BE2C (cell line): ENCODE results near the gene MARCHF7.

ENCODE experiments used
- DNase-seq: peaks from one replicate; pipeline ENCODE4 v3.0.0-alpha.2; 2020
- H3K27me3 ChIP-seq: fragments of 250-450 bp; sonication (Bioruptor Pico); 2 replicates; pipeline ENCODE4 v1.5.1; 2020; ENCODE audit warnings: mild to moderate bottlenecking
- H3K36me3 ChIP-seq: fragments of 250-450 bp; sonication (Bioruptor Pico); 2 replicates; pipeline ENCODE4 v1.5.1; 2020; ENCODE audit warnings: mild to moderate bottlenecking
- H3K4me1 ChIP-seq: fragments of 250-450 bp; sonication (Bioruptor Pico); 2 replicates; pipeline ENCODE4 v1.5.1; 2020
- H3K4me3 ChIP-seq: 2 replicates; pipeline ENCODE4 v1.5.1; 2011; ENCODE audit warnings: low read depth, low read length
- H3K9me3 ChIP-seq: fragments of 250-450 bp; sonication (Bioruptor Pico); 2 replicates; pipeline ENCODE4 v1.5.1; 2020
- CTCF ChIP-seq: IDR thresholded peaks from 2 replicates; pipeline ENCODE4 v1.5.1; 2012; ENCODE audit warnings: mild to moderate bottlenecking, low read depth, low read length

Gene MARCHF7

GRCh38 chr2:159728629-159729028 is 16.3 kb downstream of the MARCHF7 start:
- H3K9me3 ChIP-seq: no peaks in the 10 kb centered on the region
- H3K4me1 ChIP-seq: no peaks in the 10 kb centered on the region
- peaks cover 3% of the 10 kb centered on the region for H3K36me3 ChIP-seq
- DNase-seq: no peak
- no peaks in the 10 kb centered on the region for H3K27me3 ChIP-seq
- no peak overlapping the region for H3K4me3 ChIP-seq
- TF ChIP-seq CTCF: no peak

GRCh38 chr2:159735648-159736047 is 23.3 kb downstream of the MARCHF7 start:
- no peak for DNase-seq
- no peak for TF ChIP-seq CTCF
- no peaks in the 10 kb centered on the region for H3K27me3 ChIP-seq
- no peak overlapping the region for H3K4me3 ChIP-seq
- H3K9me3 ChIP-seq: no peaks in the 10 kb centered on the region
- H3K4me1 ChIP-seq: no peaks in the 10 kb centered on the region
- peaks cover 8% of the 10 kb centered on the region for H3K36me3 ChIP-seq

GRCh38 chr2:159736048-159736447 is 23.7 kb downstream of the MARCHF7 start:
- no peaks in the 10 kb centered on the region for H3K27me3 ChIP-seq
- H3K9me3 ChIP-seq: no peaks in the 10 kb centered on the region
- TF ChIP-seq CTCF: no peak
- no peak for DNase-seq
- H3K36me3 ChIP-seq: peaks cover 5% of the 10 kb centered on the region
- H3K4me1 ChIP-seq: no peaks in the 10 kb centered on the region
- H3K4me3 ChIP-seq: no peak overlapping the region

- Histone ChIP-seq H3K9me3 (no peaks in the 10 kb centered on the region), H3K27me3 (no peaks in the 10 kb centered on the region), H3K4me3 (no peak overlapping the region), H3K36me3 (peaks cover 5% of the 10 kb centered on the region), H3K4me1 (no peaks in the 10 kb centered on the region)
- no peak for TF ChIP-seq CTCF
- no peak for DNase-seq
These were observed 25.1 kb downstream of the MARCHF7 start for GRCh38 chr2:159737292-159737916.

- peaks cover 5% of the 10 kb centered on the region for H3K36me3 ChIP-seq
- H3K4me3 ChIP-seq: no peak overlapping the region
- no peak for DNase-seq
- no peaks in the 10 kb centered on the region for H3K27me3 ChIP-seq
- no peak for TF ChIP-seq CTCF
- H3K4me1 ChIP-seq: no peaks in the 10 kb centered on the region
- no peaks in the 10 kb centered on the region for H3K9me3 ChIP-seq
These were observed 25.6 kb downstream of the MARCHF7 start for GRCh38 chr2:159737917-159738296.

- no peak for DNase-seq
- Histone ChIP-seq H3K9me3 (no peaks in the 10 kb centered on the region), H3K4me1 (no peaks in the 10 kb centered on the region), H3K4me3 (no peak overlapping the region), H3K27me3 (no peaks in the 10 kb centered on the region), H3K36me3 (peaks cover 5% of the 10 kb centered on the region)
- no peak for TF ChIP-seq CTCF
These were observed 26.4 kb downstream of the MARCHF7 start for GRCh38 chr2:159738509-159739390.
